ENCODE results near the gene C2orf49.

Gene C2orf49

GRCh38 chr2:105362862-105363591 is 25.7 kb downstream of the C2orf49 start:
- DNase-seq (ENCODE audit: low read depth in 2 of 2): no peak

GRCh38 chr2:105364436-105365139 is 27.2 kb downstream of the C2orf49 start:
- no peak for DNase-seq (ENCODE audit: low read depth in 2 of 2)

- DNase-seq (ENCODE audit: low read depth in 2 of 2): no peak
Measured at GRCh38 chr2:105365206-105365605, 27.9 kb downstream of the C2orf49 start.

- DNase-seq (ENCODE audit: low read depth in 2 of 2): no peak
Measured at GRCh38 chr2:105368759-105369408, 31.5 kb downstream of the C2orf49 start.

DNA sequence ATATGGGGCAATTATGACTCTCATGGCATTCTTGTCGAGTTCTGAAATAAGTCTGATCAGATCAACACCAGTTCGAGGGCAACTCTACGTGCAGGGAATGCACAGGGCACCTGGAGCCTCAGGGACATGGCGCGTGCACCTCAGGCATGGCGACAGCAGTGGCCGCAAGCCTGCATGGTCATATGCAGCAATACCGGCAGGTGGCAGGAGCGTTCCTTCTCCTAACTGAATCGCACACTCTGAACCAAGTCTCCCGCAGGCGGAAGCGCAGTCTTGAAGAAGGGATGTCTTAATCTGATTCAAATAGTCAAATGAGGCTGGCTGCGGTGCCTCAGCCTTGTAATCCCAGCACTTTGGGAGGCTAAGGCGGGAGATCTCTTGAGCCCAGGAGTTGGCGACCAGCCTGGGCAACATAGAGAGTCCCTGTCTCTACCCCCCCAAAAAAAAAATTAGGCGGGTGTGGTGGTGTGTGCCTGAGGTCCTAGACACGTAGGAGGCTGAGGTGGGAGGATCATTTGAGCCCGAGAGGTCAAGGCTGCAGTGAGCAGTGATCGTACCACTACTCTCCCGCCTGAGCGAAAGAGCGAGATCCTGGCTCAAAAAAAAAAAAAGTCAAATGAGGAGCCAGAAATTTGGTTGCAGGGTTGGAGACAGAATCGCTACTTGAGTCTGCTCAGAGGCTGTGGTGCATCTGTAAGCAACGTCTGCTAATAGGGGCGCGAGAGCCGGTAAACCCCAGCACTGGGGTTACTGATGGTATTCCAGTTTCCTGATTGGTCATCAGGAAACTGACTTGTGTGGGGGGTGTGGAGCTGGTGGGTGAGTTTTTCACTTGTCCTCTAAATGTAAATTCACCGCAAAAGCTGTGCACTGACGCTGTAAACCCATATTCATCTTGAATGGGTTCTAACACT is 32.7 kb downstream of the C2orf49 start:
- DNase-seq (ENCODE audit: low read depth in 2 of 2): peak; percentile 62 to 68

DNA sequence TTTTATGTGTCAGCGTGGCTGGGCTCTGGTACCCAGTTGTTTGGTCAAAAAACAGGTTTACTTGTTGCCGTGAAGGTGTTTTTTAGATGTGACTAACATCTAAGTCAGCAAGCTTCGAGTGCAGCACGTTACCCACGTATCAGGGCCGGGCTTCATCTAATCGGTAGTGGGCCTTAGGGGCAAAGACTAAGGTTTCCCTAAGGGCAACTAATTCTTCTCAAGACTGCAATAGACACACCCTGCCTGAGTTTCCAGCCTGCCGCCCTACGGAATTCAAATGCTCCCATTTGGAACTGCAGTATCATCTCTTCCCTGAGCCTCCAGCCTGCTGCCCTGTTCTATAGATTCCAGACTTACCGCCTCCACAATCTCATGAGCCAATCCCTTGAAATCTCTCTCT is 33.8 kb downstream of the C2orf49 start:
- no peak for DNase-seq (ENCODE audit: low read depth in 2 of 2)

DNA sequence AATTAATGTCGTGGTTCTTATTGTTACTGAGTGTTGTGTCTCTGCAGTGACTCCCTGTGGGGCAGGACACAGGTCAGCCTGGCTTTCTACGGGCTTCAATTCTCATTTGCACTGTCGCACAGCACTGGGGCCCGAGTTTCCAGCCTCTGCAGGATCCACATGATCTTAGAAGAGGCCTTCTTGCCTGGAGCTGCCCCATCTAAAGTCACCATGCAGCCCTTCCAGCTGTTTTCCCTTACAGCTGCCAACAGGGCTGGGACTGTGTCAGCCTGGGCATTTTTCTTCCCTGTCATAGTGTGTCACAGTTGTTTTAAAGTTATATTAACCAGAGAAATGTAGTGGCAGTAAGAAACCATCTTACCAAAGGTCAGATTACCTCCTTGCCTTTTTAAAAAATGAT is 34.5 kb downstream of the C2orf49 start:
- DNase-seq (ENCODE audit: low read depth in 2 of 2): no peak

DNA sequence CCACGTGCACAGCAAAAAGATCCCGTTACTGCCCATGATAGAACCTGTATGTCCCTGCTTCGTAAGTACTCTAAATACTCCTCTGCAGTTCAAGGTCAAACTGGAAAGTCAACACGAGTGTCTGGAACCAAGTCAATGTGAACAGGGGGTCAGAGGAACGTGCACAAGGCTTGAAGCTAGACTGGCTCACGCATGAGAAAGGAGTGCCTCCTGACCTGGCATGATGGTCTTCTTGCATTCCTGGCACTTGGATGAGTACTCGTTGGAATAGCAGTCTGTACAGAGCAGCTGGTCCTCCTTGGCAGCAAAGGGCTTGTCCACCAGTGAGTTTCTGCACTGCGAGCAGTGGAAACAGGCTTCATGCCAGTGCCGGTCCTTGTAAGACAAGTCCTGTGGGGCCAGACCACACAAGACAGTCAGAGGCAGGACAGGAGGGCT is 36.0 kb downstream of the C2orf49 start:
- no peak for DNase-seq (ENCODE audit: low read depth in 2 of 2)

GRCh38 chr2:105373895-105374401 is 36.6 kb downstream of the C2orf49 start:
- no peak for DNase-seq (ENCODE audit: low read depth in 2 of 2)

GRCh38 chr2:105375001-105375561 is 37.7 kb downstream of the C2orf49 start:
- DNase-seq (ENCODE audit: low read depth in 2 of 2): no peak

GRCh38 chr2:105376010-105376409 is 38.7 kb downstream of the C2orf49 start:
- DNase-seq (ENCODE audit: low read depth in 2 of 2): no peak

- no peak for DNase-seq (ENCODE audit: low read depth in 2 of 2)
Measured at GRCh38 chr2:105376789-105377240, 39.5 kb downstream of the C2orf49 start.

GRCh38 chr2:105377871-105378270 is 40.5 kb downstream of the C2orf49 start:
- no peak for DNase-seq (ENCODE audit: low read depth in 2 of 2)

DNA sequence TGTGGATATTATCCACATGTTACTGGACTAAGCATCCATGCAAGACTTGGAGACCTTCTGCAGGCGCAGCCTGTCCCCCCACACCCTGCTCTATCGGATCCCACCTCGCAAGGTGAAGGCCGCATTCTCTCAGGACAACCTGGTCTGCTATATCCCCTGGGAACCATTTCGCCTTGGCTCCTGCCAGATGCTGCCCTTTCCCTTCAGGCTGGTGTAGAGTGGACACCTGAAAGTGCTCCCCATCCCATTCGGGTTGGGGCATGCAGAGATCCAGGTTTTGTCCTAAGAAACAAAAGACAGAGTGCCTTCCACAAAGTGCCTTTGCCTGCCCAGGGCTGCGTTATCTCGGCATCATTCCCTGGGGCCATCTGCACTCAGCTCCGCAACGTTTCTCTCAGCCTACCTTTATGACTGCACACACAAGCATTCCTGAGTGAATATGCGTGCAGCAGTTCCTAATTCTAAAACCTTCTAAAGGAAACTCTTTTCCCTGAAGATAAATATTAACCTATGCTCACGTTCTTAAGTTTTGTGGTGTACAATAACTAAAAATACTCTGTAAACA is 41.0 kb downstream of the C2orf49 start:
- no peak for DNase-seq (ENCODE audit: low read depth in 2 of 2)

DNA sequence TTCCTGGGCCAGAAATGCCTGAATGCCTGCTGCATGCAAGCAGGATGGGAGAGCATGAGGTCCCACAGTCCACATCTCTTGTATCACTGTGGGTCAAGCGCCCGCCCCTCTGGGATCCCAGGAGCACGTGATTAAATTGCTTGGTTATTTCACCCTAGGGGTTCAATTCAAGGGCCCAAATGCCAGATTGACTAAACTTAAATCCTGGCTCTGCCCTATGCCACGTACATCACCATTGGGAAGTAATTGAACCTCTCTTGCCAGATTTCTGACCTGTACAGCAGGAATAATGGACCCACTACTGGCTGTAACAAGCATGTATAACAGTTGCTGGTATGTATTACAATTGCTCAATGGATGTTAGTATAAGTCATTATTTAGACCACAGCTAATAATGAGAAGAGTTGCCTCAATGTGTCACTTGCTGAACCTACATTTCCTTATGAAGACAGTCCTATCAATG is 41.6 kb downstream of the C2orf49 start:
- DNase-seq (ENCODE audit: low read depth in 2 of 2): no peak

- no peak for DNase-seq (ENCODE audit: low read depth in 2 of 2)
Measured at GRCh38 chr2:105379741-105380186, 42.4 kb downstream of the C2orf49 start.

GRCh38 chr2:105380432-105381100 is 43.2 kb downstream of the C2orf49 start:
- DNase-seq (ENCODE audit: low read depth in 2 of 2): no peak

GRCh38 chr2:105381101-105381668 is 43.8 kb downstream of the C2orf49 start:
- DNase-seq (ENCODE audit: low read depth in 2 of 2): no peak

GRCh38 chr2:105382177-105382576 is 44.8 kb downstream of the C2orf49 start:
- DNase-seq (ENCODE audit: low read depth in 2 of 2): no peak
